Activated CD8-positive, alpha-beta memory T cell treated with anti-CD3 and anti-CD28 coated beads, Interleukin-2, amount 50 U/mL, for 4 hours (primary cell): Measurements from ENCODE around the gene MCCD1.

Experiments used
- DNase-seq: peaks from one replicate; pipeline ENCODE4 v3.0.0-alpha.2; 2020

Gene MCCD1

GRCh38 chr6:31544676-31545075, 15.9 kb downstream of the MCCD1 start:
- no peak for DNase-seq

- no peak for DNase-seq
Observed at GRCh38 chr6:31545291-31545690, 16.5 kb downstream of the MCCD1 start.

GRCh38 chr6:31546339-31546957, 17.7 kb downstream of the MCCD1 start, which contains the start of gene ATP6V1G2:
TSS of gene ATP6V1G2 (minus strand) at chr6:31546608. CDS start at chr6:31546559, 49 bp downstream.
- DNase-seq = peak; percentile 84

GRCh38 chr6:31546958-31547726, 18.4 kb downstream of the MCCD1 start, which contains the start of gene NFKBIL1:
TSS of gene NFKBIL1 (plus strand) at chr6:31547608. CDS start at chr6:31547695, 87 bp downstream.
- peak; percentile 87 for DNase-seq

GRCh38 chr6:31547727-31548543, 19.2 kb downstream of the MCCD1 start:
- no peak for DNase-seq

- no peak for DNase-seq
Observed at GRCh38 chr6:31548544-31548873, 19.7 kb downstream of the MCCD1 start.

- DNase-seq = peak; percentile 62
Observed at GRCh38 chr6:31551371-31551770, 22.6 kb downstream of the MCCD1 start.

- DNase-seq = no peak
Observed at GRCh38 chr6:31556307-31556706, 27.5 kb downstream of the MCCD1 start.

- DNase-seq = no peak
Observed at GRCh38 chr6:31557443-31558317, 28.9 kb downstream of the MCCD1 start.

GRCh38 chr6:31558318-31558625, 29.5 kb downstream of the MCCD1 start:
- DNase-seq = no peak

GRCh38 chr6:31558631-31559500, 30.1 kb downstream of the MCCD1 start:
- peak; percentile 69 for DNase-seq

- no peak for DNase-seq
Observed at GRCh38 chr6:31559606-31559957, 30.8 kb downstream of the MCCD1 start.

GRCh38 chr6:31559958-31560696, 31.4 kb downstream of the MCCD1 start:
- no peak for DNase-seq

GRCh38 chr6:31560697-31561058, 31.9 kb downstream of the MCCD1 start:
- no peak for DNase-seq

- DNase-seq = no peak
Observed at GRCh38 chr6:31567531-31568370, 39.0 kb downstream of the MCCD1 start.

- DNase-seq = peak; percentile 56
Observed at GRCh38 chr6:31568537-31568961, 39.8 kb downstream of the MCCD1 start.

GRCh38 chr6:31569861-31570536, 41.2 kb downstream of the MCCD1 start:
- DNase-seq = no peak

- DNase-seq = peak; percentile 70
Observed at GRCh38 chr6:31572041-31572911, 43.5 kb downstream of the MCCD1 start, which contains the start of gene LTA. TSS of gene LTA (plus strand) at chr6:31572289. CDS start at chr6:31572743, 454 bp downstream.
